ENCODE data around the gene SEMA3G. TPM values are rescaled to one million over a fixed set of nuclear protein-coding genes. Genes with fewer than 3 reads are reported as not detected.
A peak's percentile ranks its signal among the peaks of the same experiment; 100 is the strongest.

SEMA3G gene
- total RNA-seq, 4 donors from 2014 or later, result 3.7 to 18.6 (median 11.5) TPM

- no peaks in the 10 kb centered on the region for H3K9me3 ChIP-seq
- no peak overlapping the region for H3K4me3 ChIP-seq (replicated peaks in 1 of 3)
- intact Hi-C loops (cut with DNase I), result no loop called here
- peaks cover 6 to 40% of the 10 kb centered on the region in 2 donors for H3K4me1 ChIP-seq
- H3K36me3 ChIP-seq, result peaks cover 47 to 60% of the 10 kb centered on the region in 2 donors
- 79 to 84% methylated on average over 21 of the region's 23 CpGs for WGBS, 2 donors
- TF ChIP-seq CTCF (IDR thresholded peaks at IDR 0.05) (no peak), POLR2A (IDR thresholded peaks at IDR 0.05) (no peak)
- H3K27me3 ChIP-seq, result no peaks in the 10 kb centered on the region
- no peak for DNase-seq
- H3K27ac ChIP-seq, result peak overlapping the region; percentile 15 to 56 (median 50)
Measured at GRCh38 chr3:52490939-52491526, 46.1 kb upstream of the SEMA3G start.

DNA sequence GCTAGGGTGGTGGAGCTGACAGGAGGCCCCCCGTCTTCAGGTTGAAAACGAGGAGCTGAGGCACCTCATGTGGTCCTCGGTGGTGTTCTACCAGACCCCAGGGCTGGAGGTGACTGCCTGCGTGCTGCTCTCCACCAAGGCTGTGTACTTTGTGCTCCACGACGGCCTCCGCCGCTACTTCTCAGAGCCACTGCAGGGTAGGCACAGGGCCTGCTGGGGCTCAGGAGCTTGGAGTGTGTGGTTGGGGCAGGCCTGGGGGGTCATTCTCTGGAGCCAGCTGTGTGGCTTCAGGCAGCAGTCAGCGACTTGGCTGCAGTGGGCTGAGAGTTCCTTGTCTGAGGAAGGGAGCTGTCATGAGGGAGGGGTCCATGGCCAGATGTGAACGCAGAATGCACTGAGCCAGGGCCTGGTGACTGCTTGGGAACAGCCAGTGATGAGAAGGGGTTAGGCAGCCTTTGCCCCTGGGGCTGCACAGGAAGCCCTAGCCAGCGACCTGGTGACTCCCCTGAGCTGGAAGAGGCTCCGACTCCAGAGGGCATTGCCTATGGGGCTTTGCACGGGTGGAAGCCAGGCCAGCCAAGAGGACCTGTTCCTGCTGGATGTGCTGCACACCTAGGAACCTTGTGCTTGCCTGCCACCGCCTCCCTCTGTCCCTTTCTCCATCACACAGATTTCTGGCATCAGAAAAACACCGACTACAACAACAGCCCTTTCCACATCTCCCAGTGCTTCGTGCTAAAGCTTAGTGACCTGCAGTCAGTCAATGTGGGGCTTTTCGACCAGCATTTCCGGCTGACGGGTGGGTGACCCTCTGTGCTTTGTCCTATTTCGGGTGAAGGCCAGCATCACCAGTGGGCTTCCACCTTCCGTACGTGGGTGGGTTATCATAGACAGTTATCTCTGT, 45.4 kb upstream of the SEMA3G start:
- Histone ChIP-seq H3K4me1 (peaks cover 6 to 40% of the 10 kb centered on the region in 2 donors), H3K27me3 (no peaks in the 10 kb centered on the region), H3K9me3 (no peaks in the 10 kb centered on the region), H3K27ac (peak overlapping the region in 1 of 3 donors; percentile 50), H3K36me3 (peaks cover 47 to 68% of the 10 kb centered on the region in 2 donors), H3K4me3 (replicated peaks in 1 of 3) (no peak overlapping the region)
- WGBS, 2 donors, result 82 to 92% methylated on average over 18 to 22 of the region's 22 CpGs
- intact Hi-C loops (cut with DNase I), result no loop called here
- no peak for TF ChIP-seq CTCF (IDR thresholded peaks at IDR 0.05)
- no peak for DNase-seq

- Histone ChIP-seq H3K27me3 (no peaks in the 10 kb centered on the region), H3K9me3 (no peaks in the 10 kb centered on the region), H3K4me3 (replicated peaks in 1 of 3) (no peak overlapping the region), H3K36me3 (peaks cover 47 to 68% of the 10 kb centered on the region in 2 donors), H3K27ac (no peak overlapping the region), H3K4me1 (peaks cover 5 to 36% of the 10 kb centered on the region in 2 donors)
- no peak for DNase-seq
- 97 to 98% methylated on average over 13 to 14 of the region's 18 CpGs for WGBS, 2 donors
- intact Hi-C loops (cut with DNase I), result no loop called here
- TF ChIP-seq CTCF (IDR thresholded peaks at IDR 0.05) (no peak), POLR2A (IDR thresholded peaks at IDR 0.05) (no peak)
Measured at GRCh38 chr3:52489453-52489852, 44.5 kb upstream of the SEMA3G start.

- H3K27me3 ChIP-seq, result no peaks in the 10 kb centered on the region
- no peak overlapping the region for H3K27ac ChIP-seq
- no peak for TF ChIP-seq CTCF (IDR thresholded peaks at IDR 0.05)
- TF ChIP-seq POLR2A (IDR thresholded peaks at IDR 0.05), result no peak
- 90 to 92% methylated on average over 2 to 3 of the region's 3 CpGs for WGBS, 2 donors
- no peak for DNase-seq
- H3K36me3 ChIP-seq, result peaks cover 47 to 68% of the 10 kb centered on the region in 2 donors
- peaks cover 3 to 29% of the 10 kb centered on the region in 2 donors for H3K4me1 ChIP-seq
- H3K9me3 ChIP-seq, result no peaks in the 10 kb centered on the region
- intact Hi-C loops (cut with DNase I), result no loop called here
- H3K4me3 ChIP-seq (replicated peaks in 1 of 3), result no peak overlapping the region
Measured at GRCh38 chr3:52488746-52489145, 43.8 kb upstream of the SEMA3G start.

All from thyroid gland (tissue), 4 donors.